Fibroblast of the aortic adventitia (primary cell): ENCODE results near the gene SCRG1. TPM values are rescaled to one million over a fixed set of nuclear protein-coding genes. Genes with fewer than 3 reads are reported as not detected.

Source experiments
- DNase-seq: peaks from one replicate; pipeline ENCODE4 v3.0.0-alpha.2; 2010; ENCODE audit warnings: low read depth
- H3K4me3 ChIP-seq: 2 replicates; pipeline ENCODE4 v1.5.1; 2011; ENCODE audit warnings: low read depth, mild to moderate bottlenecking, control low read depth, low read length, moderate library complexity
- CTCF ChIP-seq: IDR thresholded peaks from 2 replicates; pipeline ENCODE4 v1.5.1; 2011; ENCODE audit warnings: mild to moderate bottlenecking, low read length, control low read depth, inconsistent platforms; ENCODE audit not compliant: insufficient read depth
- total RNA-seq: library from RNA; depleted of rRNA; stranded (reverse); fragments of >200 nt; gene quantifications from 2 replicates; pipeline ENCODE4 v1.2.3, GENCODE V29; 2012; ENCODE audit warnings: low replicate concordance

Gene SCRG1
- total RNA-seq, 1 donor = 0.99 TPM

- DNase-seq = no peak
- peak; percentile 49 for TF ChIP-seq CTCF
- H3K4me3 ChIP-seq = no peak overlapping the region
These were observed 38.2 kb downstream of the SCRG1 start for GRCh38 chr4:173360587-173361221.

- H3K4me3 ChIP-seq = no peak overlapping the region
- TF ChIP-seq CTCF = no peak
- DNase-seq = no peak
These were observed 41.0 kb downstream of the SCRG1 start for GRCh38 chr4:173357939-173358338.

GRCh38 chr4:173347467-173347866, 51.4 kb downstream of the SCRG1 start:
- no peak overlapping the region for H3K4me3 ChIP-seq
- TF ChIP-seq CTCF = no peak
- DNase-seq = no peak

- no peak for TF ChIP-seq CTCF
- DNase-seq = peak; percentile 32
- no peak overlapping the region for H3K4me3 ChIP-seq
These were observed 52.8 kb downstream of the SCRG1 start for GRCh38 chr4:173346074-173346473.

GRCh38 chr4:173345648-173346047, 53.3 kb downstream of the SCRG1 start:
- no peak for DNase-seq
- H3K4me3 ChIP-seq = no peak overlapping the region
- TF ChIP-seq CTCF = no peak

- DNase-seq = no peak
- no peak for TF ChIP-seq CTCF
- no peak overlapping the region for H3K4me3 ChIP-seq
These were observed 55.0 kb downstream of the SCRG1 start for GRCh38 chr4:173343832-173344397.

GRCh38 chr4:173337463-173337862, 61.5 kb downstream of the SCRG1 start:
- H3K4me3 ChIP-seq = no peak overlapping the region
- no peak for TF ChIP-seq CTCF
- DNase-seq = no peak
